Activated CD4-positive, CD25-positive, alpha-beta regulatory T cell treated with anti-CD3 and anti-CD28 coated beads, Interleukin-2, amount 50 U/mL, for 16 hours (primary cell): Measurements from ENCODE around the gene SOX13.

Experiments
- DNase-seq: peaks from one replicate; pipeline ENCODE4 v3.0.0-alpha.2; 2020; ENCODE audit warnings: low read depth, low spot score

SOX13 gene

GRCh38 chr1:204130981-204131892 lies 58.3 kb downstream of the SOX13 start:
- DNase-seq, result no peak

GRCh38 chr1:204131978-204132377 lies 59.1 kb downstream of the SOX13 start:
- no peak for DNase-seq

DNA sequence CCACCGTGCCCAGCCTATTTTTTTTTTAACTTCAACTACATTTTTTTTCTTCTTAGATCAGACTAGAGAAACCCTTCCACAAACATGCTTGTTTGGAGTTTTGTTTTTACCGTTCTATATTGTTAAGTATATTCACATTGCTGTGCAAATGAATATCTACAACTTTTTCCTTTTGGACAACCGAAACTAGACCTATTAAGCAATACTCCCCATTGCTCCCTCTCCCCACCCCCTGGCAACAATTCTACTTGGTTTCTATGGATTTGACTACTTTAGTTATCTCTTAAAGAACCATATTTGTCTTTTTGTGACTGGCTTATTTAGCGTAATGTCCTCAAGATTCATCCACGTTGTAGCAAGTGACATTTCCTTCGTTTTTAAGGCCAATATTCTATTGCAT lies 59.8 kb downstream of the SOX13 start:
- no peak for DNase-seq

DNA sequence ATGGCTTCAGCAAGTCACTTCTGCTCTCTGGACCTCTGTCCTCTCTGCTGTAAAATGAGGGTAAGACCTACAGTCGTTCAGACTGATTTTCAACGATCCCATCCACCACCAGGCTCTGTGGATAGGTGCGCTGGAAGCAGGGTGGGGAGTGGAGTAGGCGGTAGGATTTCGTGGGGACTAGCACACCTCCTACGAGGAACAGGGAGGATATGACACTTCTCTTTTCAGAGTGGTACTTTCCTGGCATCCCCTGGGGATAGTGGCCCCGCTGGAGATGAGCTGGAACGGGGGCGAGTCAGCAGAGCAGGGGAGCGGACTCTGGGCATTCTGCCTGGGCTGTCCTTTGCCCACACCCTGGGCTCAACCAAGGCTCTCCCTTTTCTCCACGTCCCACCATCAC lies 61.2 kb downstream of the SOX13 start:
- DNase-seq, result no peak

DNA sequence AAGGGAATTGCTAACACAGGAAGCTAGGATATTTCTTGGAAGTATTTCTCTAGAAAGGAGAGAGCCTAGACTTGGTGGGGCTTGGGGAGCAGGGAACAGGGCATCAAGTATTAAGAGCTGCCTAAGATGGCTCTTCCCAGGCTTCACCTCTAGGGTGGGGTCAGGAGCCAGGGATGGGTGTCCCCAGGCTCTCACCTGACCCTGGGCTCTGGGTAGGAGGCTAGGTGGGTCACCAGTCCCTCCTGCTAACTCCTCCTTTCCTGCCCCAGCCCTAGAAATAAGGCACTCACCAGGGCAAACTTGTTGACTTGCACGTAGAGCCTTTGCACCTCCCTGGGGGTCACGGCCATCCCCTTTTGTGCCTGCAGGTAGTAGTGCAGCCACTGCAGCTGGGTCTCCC lies 63.9 kb downstream of the SOX13 start:
- no peak for DNase-seq

DNA sequence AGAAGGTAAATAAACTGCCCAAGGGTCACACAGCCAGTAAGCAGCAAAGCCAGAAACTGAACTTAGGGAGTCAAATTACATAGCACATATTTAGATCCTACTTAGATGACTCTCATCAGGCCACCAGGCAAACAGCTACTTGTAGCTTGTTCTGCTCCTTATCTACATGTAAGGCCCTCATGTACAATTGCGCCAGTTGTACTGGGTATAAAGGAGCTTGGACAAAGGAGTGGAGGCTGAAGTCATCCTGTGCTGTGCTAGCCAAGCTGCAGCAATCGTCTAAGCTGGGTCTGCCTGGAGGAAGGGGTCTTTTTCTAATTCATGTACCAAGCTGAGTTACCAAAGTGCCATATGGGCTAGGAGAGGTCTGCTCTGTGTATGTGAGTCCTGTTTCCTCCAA lies 66.2 kb downstream of the SOX13 start:
- no peak for DNase-seq

DNA sequence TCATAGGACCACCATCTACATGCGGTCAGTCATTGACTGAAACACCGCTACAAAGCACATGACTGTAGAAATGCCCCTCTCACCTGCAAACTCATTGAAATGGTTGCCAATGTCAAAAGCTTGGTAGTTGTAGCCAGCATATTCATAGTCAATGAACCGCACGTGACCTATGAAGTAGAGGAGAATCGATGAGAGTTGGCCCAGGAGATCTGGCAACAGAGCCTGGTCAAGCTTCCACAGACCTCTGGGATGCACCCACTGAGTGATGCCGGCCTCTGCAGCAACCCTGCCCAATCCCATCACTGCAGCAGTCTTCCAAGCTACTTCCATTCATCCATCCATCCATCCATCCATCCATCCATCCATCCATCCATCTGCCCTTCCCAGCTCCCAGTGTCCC lies 67.0 kb downstream of the SOX13 start:
- DNase-seq, result no peak

GRCh38 chr1:204141131-204141530 lies 68.2 kb downstream of the SOX13 start:
- no peak for DNase-seq

DNA sequence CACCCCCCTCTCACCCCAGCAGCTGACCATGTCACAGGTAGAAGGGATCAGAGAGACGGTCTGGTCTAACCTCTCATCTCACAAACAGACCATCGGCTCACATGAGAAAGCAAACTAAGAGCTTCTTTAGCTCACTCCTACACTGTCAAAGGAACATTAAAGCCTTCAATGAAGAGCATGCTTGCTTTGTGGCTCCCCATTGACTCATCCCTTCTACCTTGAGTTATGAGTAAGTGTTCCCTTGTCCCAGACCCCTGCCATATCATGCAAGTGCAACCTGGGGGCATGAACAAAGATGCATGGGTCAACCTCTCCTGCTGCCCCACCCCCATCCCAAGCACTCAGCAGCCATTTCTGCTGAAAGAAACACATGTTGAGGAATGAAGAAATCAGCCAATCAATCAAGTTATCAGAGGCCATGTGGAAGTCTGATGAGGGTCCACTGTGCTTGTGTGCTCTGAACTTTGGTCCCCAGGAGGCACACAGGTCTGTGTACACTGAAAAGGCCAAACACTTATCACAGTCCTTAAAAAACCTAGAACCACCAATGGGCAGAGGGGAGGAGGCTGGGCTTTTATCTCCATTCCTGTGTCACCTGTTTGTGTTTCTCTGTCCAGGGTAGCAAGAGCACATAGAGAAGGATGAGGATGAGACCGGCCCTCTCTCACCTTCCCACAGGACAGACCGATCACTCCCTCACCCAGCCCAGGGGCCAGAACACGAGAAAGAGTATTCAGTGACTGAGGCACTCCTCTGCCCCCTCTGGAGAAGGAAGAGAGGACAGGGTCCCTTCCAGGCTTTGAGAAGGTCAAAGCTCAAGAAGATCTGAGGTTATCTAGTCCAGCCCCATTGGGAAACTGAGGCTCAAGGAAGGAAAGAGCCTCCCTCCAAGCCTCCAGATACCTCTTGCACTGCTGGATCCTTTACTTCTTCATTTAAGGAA lies 69.4 kb downstream of the SOX13 start:
- DNase-seq, result no peak

- DNase-seq, result no peak
Observed at GRCh38 chr1:204143276-204144041, 70.5 kb downstream of the SOX13 start.

- DNase-seq, result no peak
Observed at GRCh38 chr1:204145033-204145504, 72.2 kb downstream of the SOX13 start.

- DNase-seq, result no peak
Observed at GRCh38 chr1:204146309-204146708, 73.4 kb downstream of the SOX13 start.

DNA sequence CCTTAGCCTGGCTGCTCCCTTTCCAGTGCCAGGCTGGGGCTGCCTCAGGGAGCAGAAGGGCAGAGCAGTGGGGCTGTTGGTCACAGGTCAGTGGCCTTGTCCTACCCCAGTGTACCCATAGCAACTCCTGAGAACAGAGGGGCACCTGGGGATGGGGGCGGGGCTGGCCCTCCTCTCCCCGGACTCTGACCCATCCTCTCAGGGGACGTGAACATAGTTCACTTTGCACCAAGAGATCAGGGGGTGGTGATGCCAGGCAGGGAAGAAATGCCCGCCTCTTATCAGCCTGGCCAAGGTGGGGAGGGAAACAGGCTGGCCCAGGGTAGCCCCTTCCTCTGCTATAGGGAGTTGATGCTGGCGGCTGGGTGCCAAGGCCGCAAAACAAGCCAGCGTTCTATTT lies 74.0 kb downstream of the SOX13 start:
- no peak for DNase-seq

GRCh38 chr1:204147406-204148383 lies 74.8 kb downstream of the SOX13 start:
- no peak for DNase-seq

DNA sequence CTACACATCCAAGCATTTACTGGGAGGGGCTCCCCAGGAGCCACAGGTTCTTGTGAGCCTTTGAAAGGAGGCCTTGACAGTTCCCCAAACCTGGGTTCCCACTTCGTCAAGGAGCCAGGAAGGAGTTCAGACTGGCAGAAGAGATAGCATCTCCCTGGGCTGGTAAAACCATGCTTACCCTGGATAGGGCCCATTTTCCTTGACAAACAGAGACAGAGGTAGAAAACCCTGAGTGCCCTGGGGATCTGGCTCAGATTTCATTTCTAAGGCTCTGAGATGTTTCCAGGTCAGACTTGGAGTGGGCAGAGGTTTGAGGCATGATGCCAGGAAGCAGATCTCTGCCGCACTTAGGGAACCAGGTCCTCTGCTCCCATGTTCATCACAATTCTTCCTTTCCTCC lies 76.2 kb downstream of the SOX13 start:
- DNase-seq, result no peak

- no peak for DNase-seq
Observed at GRCh38 chr1:204149635-204150565, 77.0 kb downstream of the SOX13 start.

DNA sequence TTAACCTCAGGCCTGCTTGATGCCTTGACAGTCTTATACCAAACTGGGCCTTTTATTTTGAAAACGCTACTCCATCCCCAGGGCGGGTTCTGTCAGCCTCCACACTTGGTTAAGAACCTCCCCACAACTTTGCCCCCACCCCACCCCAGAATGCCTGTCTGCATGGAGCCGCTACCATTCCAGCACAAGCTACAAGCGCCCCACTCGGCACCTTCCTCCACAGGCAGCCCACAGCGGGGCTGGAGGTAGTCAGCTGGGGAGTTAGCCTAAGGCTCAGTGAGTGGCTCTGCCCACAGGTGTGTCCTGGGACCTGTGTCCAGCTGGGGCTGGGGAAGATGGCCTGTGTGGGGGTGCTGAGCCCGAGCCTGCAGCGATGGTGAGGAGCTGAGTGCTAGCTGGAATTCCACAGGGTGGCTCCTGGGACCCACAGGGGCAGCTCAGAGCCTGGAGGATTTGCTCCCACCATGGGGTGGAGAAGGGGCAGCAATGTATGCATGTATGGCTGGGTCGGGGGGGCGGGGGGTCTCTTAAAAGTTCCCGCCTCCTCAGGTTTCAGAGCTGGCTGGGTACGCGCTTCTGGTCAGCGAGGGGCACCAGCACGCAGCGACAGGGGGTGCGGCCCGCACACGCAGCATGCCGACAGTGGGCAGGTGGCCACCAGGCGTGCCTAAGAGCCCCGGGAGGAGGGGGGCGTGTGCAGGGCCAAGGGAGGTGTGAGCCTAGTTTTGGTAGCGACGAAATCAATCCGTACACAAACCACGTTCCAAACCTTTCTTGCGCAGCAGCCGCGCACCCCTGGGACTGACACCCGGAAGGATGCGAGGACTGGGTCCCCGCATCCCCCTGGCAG lies 78.0 kb downstream of the SOX13 start:
- no peak for DNase-seq

- DNase-seq, result no peak
Observed at GRCh38 chr1:204151552-204152309, 78.8 kb downstream of the SOX13 start, which contains the start of gene ETNK2. Gene ETNK2, minus strand, starts transcription at chr1:204152044. Its CDS starts 192 bp downstream, at chr1:204151852.
